Measurements from ENCODE around the gene HPN.

Gene HPN

DNA sequence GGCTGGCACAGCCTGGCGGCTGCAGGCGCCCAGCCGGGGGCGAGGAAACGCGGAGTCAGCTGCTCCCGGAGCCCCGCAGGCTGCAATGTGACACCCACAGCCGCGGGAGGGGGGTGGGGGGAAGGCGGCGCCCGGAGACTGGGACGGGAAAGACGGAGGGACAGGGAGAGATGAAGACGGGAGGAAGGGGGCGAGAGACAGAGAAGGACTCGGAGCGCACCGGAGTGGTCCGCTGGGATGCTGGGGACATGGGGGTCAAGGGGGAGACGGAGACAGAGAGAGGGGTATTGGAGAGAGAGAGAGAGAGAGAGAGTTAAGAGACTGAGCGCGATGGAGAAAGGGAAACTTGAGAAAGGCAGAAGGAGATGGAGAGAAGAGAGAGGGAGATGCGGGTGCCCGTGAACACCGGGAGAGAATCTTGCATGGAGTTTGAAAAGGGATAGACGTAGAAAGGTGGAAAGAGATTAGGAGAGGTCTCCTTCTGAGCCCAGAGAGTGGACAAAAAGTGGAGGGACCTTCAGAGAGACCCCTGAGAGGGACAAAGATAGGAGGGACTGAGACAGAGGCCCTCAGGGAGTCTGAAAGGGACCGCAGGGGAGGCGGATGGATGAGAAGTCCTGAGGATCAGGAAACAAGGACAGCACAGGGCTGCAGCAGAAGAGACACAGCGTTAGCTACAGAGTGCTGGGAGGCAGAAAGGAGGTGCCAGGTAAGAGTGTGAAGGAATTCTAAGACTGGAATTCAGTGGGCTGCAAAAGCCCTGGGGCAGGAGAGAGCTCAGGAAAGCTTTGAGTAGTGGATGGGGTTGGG, 10.2 kb upstream of the HPN start:
- Histone ChIP-seq H2AFZ (ENCODE audit: insufficient read depth, low read length, poor library complexity) (no peak overlapping the region), H3K23ac (ENCODE audit: low read length) (no peak overlapping the region), H3K79me2 (ENCODE audit: control insufficient read depth, insufficient read depth, low read length, poor library complexity) (no peaks in the 10 kb centered on the region), H3K79me1 (ENCODE audit: low read length) (no peaks in the 10 kb centered on the region), H2BK12ac (ENCODE audit: low read length) (no peak overlapping the region), H2BK120ac (ENCODE audit: insufficient read depth, low read length, poor library complexity) (no peak overlapping the region), H3K9ac (ENCODE audit: low read length) (no peak overlapping the region), H4K8ac (ENCODE audit: low read depth, low read length) (no peak overlapping the region), H4K91ac (ENCODE audit: low read depth, low read length) (no peak overlapping the region), H3K4me1 (ENCODE audit: control insufficient read depth in 1 of 2, insufficient read depth in 2 of 2, low read length in 2 of 2) (peaks cover 5 to 10% of the 10 kb centered on the region in 2 experiments), H3K4ac (ENCODE audit: low read depth, low read length) (no peak overlapping the region), H3K27ac (ENCODE audit: low read depth, low read length) (no peak overlapping the region), H3K27me3 (ENCODE audit: insufficient read depth, low read length) (peaks cover 20% of the 10 kb centered on the region), H3K4me3 (ENCODE audit: low read depth, low read length) (no peak overlapping the region), H3K36me3 (ENCODE audit: control insufficient read depth in 1 of 2, insufficient read depth in 2 of 2, low read length in 2 of 2) (peaks cover 19 to 20% of the 10 kb centered on the region in 2 experiments), H3K9me3 (ENCODE audit: insufficient read depth, low read depth, low read length) (no peaks in the 10 kb centered on the region), H3K18ac (ENCODE audit: low read length) (no peak overlapping the region), H3K4me2 (ENCODE audit: low read length) (peak overlapping the region; percentile 83), H4K12ac (ENCODE audit: low read depth, low read length) (no peak overlapping the region), H2AK5ac (ENCODE audit: low read length) (no peak overlapping the region), H2BK5ac (ENCODE audit: low read depth, low read length, poor library complexity) (no peak overlapping the region), H3K14ac (ENCODE audit: low read length) (no peak overlapping the region)
- WGBS (ENCODE audit: extremely low coverage, insufficient coverage, insufficient read length) = no CpG with 5 or more reads among the region's 31 CpGs
- DNase-seq = peak in 1 of 2 donors; percentile 38

DNA sequence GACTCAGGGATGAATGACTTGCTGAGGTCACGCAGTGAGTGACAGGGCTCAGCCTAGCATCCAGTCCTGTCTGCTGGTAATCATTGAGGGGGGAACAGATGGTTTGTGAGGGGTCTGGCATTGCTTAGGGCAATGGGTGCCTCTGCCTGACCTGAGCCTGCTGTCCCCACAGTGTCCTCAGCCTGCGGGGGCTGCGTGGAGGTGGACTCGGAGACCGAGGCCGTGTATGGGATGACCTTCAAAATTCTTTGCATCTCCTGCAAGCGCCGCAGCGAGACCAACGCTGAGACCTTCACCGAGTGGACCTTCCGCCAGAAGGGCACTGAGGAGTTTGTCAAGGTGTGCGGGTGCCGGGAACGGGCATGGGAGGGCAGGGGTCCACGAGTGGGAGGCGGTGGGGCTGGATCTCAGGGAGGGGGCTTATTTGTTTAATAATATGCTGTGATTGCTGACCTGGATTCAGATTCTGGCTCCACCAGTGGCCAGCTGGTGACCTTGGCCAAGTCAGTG, 9.1 kb upstream of the HPN start:
- WGBS (ENCODE audit: extremely low coverage, insufficient coverage, insufficient read length) = no CpG with 5 or more reads among the region's 17 CpGs
- H3K4me2 ChIP-seq (ENCODE audit: low read length) = no peak overlapping the region
- no peaks in the 10 kb centered on the region for H3K79me2 ChIP-seq (ENCODE audit: control insufficient read depth, insufficient read depth, low read length, poor library complexity)
- H3K4ac ChIP-seq (ENCODE audit: low read depth, low read length) = no peak overlapping the region
- H2BK5ac ChIP-seq (ENCODE audit: low read depth, low read length, poor library complexity) = no peak overlapping the region
- no peak overlapping the region for H2BK12ac ChIP-seq (ENCODE audit: low read length)
- no peak overlapping the region for H3K4me3 ChIP-seq (ENCODE audit: low read depth, low read length)
- no peak overlapping the region for H3K23ac ChIP-seq (ENCODE audit: low read length)
- H2AFZ ChIP-seq (ENCODE audit: insufficient read depth, low read length, poor library complexity) = no peak overlapping the region
- H2AK5ac ChIP-seq (ENCODE audit: low read length) = no peak overlapping the region
- H3K9me3 ChIP-seq (ENCODE audit: insufficient read depth, low read depth, low read length) = no peaks in the 10 kb centered on the region
- no peak overlapping the region for H3K14ac ChIP-seq (ENCODE audit: low read length)
- no peak overlapping the region for H3K9ac ChIP-seq (ENCODE audit: low read length)
- H3K27ac ChIP-seq (ENCODE audit: low read depth, low read length) = no peak overlapping the region
- H3K36me3 ChIP-seq (ENCODE audit: control insufficient read depth in 1 of 2, insufficient read depth in 2 of 2, low read length in 2 of 2) = peaks cover 9% of the 10 kb centered on the region in 2 experiments
- no peak overlapping the region for H3K18ac ChIP-seq (ENCODE audit: low read length)
- H4K8ac ChIP-seq (ENCODE audit: low read depth, low read length) = no peak overlapping the region
- no peak overlapping the region for H2BK120ac ChIP-seq (ENCODE audit: insufficient read depth, low read length, poor library complexity)
- H4K91ac ChIP-seq (ENCODE audit: low read depth, low read length) = no peak overlapping the region
- H3K79me1 ChIP-seq (ENCODE audit: low read length) = no peaks in the 10 kb centered on the region
- H4K12ac ChIP-seq (ENCODE audit: low read depth, low read length) = no peak overlapping the region
- H3K4me1 ChIP-seq (ENCODE audit: control insufficient read depth in 1 of 2, insufficient read depth in 2 of 2, low read length in 2 of 2) = peaks cover 5 to 10% of the 10 kb centered on the region in 2 experiments
- no peak for DNase-seq
- peaks cover 20% of the 10 kb centered on the region for H3K27me3 ChIP-seq (ENCODE audit: insufficient read depth, low read length)

- no peak overlapping the region for H3K23ac ChIP-seq (ENCODE audit: low read length)
- H3K14ac ChIP-seq (ENCODE audit: low read length) = no peak overlapping the region
- no peak overlapping the region for H2BK120ac ChIP-seq (ENCODE audit: insufficient read depth, low read length, poor library complexity)
- no peak overlapping the region for H3K9ac ChIP-seq (ENCODE audit: low read length)
- WGBS (ENCODE audit: extremely low coverage, insufficient coverage, insufficient read length) = no CpG with 5 or more reads among the region's 30 CpGs
- no peaks in the 10 kb centered on the region for H3K9me3 ChIP-seq (ENCODE audit: insufficient read depth, low read depth, low read length)
- H3K4me2 ChIP-seq (ENCODE audit: low read length) = no peak overlapping the region
- no peak overlapping the region for H2BK12ac ChIP-seq (ENCODE audit: low read length)
- peaks cover 5 to 10% of the 10 kb centered on the region in 2 experiments for H3K4me1 ChIP-seq (ENCODE audit: control insufficient read depth in 1 of 2, insufficient read depth in 2 of 2, low read length in 2 of 2)
- no peaks in the 10 kb centered on the region for H3K79me1 ChIP-seq (ENCODE audit: low read length)
- no peak overlapping the region for H2AK5ac ChIP-seq (ENCODE audit: low read length)
- no peak overlapping the region for H4K91ac ChIP-seq (ENCODE audit: low read depth, low read length)
- no peak overlapping the region for H3K4ac ChIP-seq (ENCODE audit: low read depth, low read length)
- H3K79me2 ChIP-seq (ENCODE audit: control insufficient read depth, insufficient read depth, low read length, poor library complexity) = no peaks in the 10 kb centered on the region
- H3K18ac ChIP-seq (ENCODE audit: low read length) = no peak overlapping the region
- no peak overlapping the region for H2BK5ac ChIP-seq (ENCODE audit: low read depth, low read length, poor library complexity)
- peaks cover 0 to under 1% of the 10 kb centered on the region in 2 experiments for H3K36me3 ChIP-seq (ENCODE audit: control insufficient read depth in 1 of 2, insufficient read depth in 2 of 2, low read length in 2 of 2)
- H2AFZ ChIP-seq (ENCODE audit: insufficient read depth, low read length, poor library complexity) = no peak overlapping the region
- no peak overlapping the region for H4K12ac ChIP-seq (ENCODE audit: low read depth, low read length)
- no peak for DNase-seq
- no peak overlapping the region for H3K4me3 ChIP-seq (ENCODE audit: low read depth, low read length)
- no peak overlapping the region for H3K27ac ChIP-seq (ENCODE audit: low read depth, low read length)
- H4K8ac ChIP-seq (ENCODE audit: low read depth, low read length) = no peak overlapping the region
- H3K27me3 ChIP-seq (ENCODE audit: insufficient read depth, low read length) = peaks cover 20% of the 10 kb centered on the region
Observed at GRCh38 chr19:35033067-35034004, 8.2 kb upstream of the HPN start.

DNA sequence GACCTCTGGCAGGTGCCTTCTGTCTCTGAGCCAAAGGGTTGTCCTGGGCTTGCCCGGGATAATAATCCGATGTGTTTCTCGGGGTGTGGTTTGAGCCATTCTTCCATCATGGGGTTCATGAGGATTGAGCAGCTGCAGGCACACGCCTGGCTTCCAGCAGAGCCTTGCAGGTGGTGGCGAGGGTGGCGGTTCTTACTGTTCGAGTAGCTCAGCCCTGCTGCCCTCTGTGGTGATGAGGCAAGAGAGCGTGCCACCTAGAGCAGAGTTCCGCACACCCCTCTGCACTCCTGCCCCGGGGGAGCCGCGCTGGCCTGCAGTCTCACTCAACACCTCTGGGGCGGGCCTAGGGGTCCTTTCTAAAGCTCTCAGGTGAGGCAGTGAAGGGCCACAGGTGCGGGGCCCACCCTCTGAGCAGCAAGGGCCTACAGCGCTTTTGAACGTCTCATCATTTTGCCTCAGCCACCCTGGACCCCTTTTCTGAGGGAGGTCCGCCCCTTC, 7.5 kb upstream of the HPN start:
- Histone ChIP-seq H4K12ac (ENCODE audit: low read depth, low read length) (no peak overlapping the region), H3K9me3 (ENCODE audit: insufficient read depth, low read depth, low read length) (no peaks in the 10 kb centered on the region), H4K8ac (ENCODE audit: low read depth, low read length) (no peak overlapping the region), H2AK5ac (ENCODE audit: low read length) (no peak overlapping the region), H3K23ac (ENCODE audit: low read length) (no peak overlapping the region), H3K4ac (ENCODE audit: low read depth, low read length) (no peak overlapping the region), H3K4me3 (ENCODE audit: low read depth, low read length) (no peak overlapping the region), H3K4me1 (ENCODE audit: control insufficient read depth in 1 of 2, insufficient read depth in 2 of 2, low read length in 2 of 2) (peaks cover 5 to 10% of the 10 kb centered on the region in 2 experiments), H2BK12ac (ENCODE audit: low read length) (no peak overlapping the region), H3K9ac (ENCODE audit: low read length) (no peak overlapping the region), H3K79me2 (ENCODE audit: control insufficient read depth, insufficient read depth, low read length, poor library complexity) (no peaks in the 10 kb centered on the region), H2BK120ac (ENCODE audit: insufficient read depth, low read length, poor library complexity) (no peak overlapping the region), H3K18ac (ENCODE audit: low read length) (no peak overlapping the region), H3K27me3 (ENCODE audit: insufficient read depth, low read length) (peaks cover 20% of the 10 kb centered on the region), H2AFZ (ENCODE audit: insufficient read depth, low read length, poor library complexity) (no peak overlapping the region), H3K4me2 (ENCODE audit: low read length) (no peak overlapping the region), H3K79me1 (ENCODE audit: low read length) (no peaks in the 10 kb centered on the region), H4K91ac (ENCODE audit: low read depth, low read length) (no peak overlapping the region), H3K36me3 (ENCODE audit: control insufficient read depth in 1 of 2, insufficient read depth in 2 of 2, low read length in 2 of 2) (no peaks in the 10 kb centered on the region), H3K27ac (ENCODE audit: low read depth, low read length) (no peak overlapping the region), H2BK5ac (ENCODE audit: low read depth, low read length, poor library complexity) (no peak overlapping the region), H3K14ac (ENCODE audit: low read length) (no peak overlapping the region)
- no peak for DNase-seq
- WGBS (ENCODE audit: extremely low coverage, insufficient coverage, insufficient read length) = no CpG with 5 or more reads among the region's 17 CpGs
